Peyer's patch (tissue), 4 donors: ENCODE results near the gene SIMC1.

Experiments used
- CTCF ChIP-seq, 6 experiments: fragments of 450-650 bp in 4 of 6; fragments of 200-600 bp in 2 of 6; sonication (generic) in 1 of 6; IDR thresholded peaks; one replicate each; pipeline ENCODE4 v1.5.1; 2017 to 2019; ENCODE audit warnings: antibody characterized with exemption in 6 of 6, mild to moderate bottlenecking in 3 of 6, moderate library complexity in 1 of 6
- POLR2A ChIP-seq, 2 donors: fragments of 450-650 bp; IDR thresholded peaks; one replicate each; pipeline ENCODE4 v1.5.1; 2017; ENCODE audit warnings: antibody characterized with exemption in 2 of 2, mild to moderate bottlenecking in 2 of 2, moderate library complexity in 2 of 2

- TF ChIP-seq CTCF (IDR thresholded peaks at IDR 0.05) (no peak), POLR2A (IDR thresholded peaks at IDR 0.05) (no peak)
Measured at GRCh38 chr5:176368726-176369125, 130.5 kb downstream of the SIMC1 start.
